GM18858 (cell line): ENCODE results near the gene KIF3A.
A peak's percentile ranks its signal among the peaks of the same experiment; 100 is the strongest.

Source experiments
- ATAC-seq: cut with Tn5 transposase; IDR thresholded peaks from one replicate; pipeline ENCODE4 v1.9.1; 2021; ENCODE audit not compliant: unreplicated experiment

Gene KIF3A

GRCh38 chr5:132679717-132680380 is 57.5 kb downstream of the KIF3A start:
- ATAC-seq, result no peak

GRCh38 chr5:132679166-132679565 is 58.2 kb downstream of the KIF3A start:
- ATAC-seq, result no peak

- ATAC-seq, result no peak
Measured at GRCh38 chr5:132678735-132679134, 58.6 kb downstream of the KIF3A start.

GRCh38 chr5:132677682-132678400 is 59.5 kb downstream of the KIF3A start:
- ATAC-seq, result no peak

GRCh38 chr5:132677191-132677590 is 60.2 kb downstream of the KIF3A start:
- ATAC-seq, result no peak

GRCh38 chr5:132675936-132676689 is 61.2 kb downstream of the KIF3A start:
- ATAC-seq, result no peak

- peak; percentile 73 for ATAC-seq
Measured at GRCh38 chr5:132674671-132675506, 62.5 kb downstream of the KIF3A start.

GRCh38 chr5:132673939-132674630 is 63.3 kb downstream of the KIF3A start, which contains the start of gene IL4:
TSS of gene IL4 (plus strand) at chr5:132673989. CDS start at chr5:132674051, 62 bp downstream.
- no peak for ATAC-seq

GRCh38 chr5:132673488-132673887 is 63.9 kb downstream of the KIF3A start:
- ATAC-seq, result no peak

- no peak for ATAC-seq
Measured at GRCh38 chr5:132671000-132671399, 66.3 kb downstream of the KIF3A start.

- ATAC-seq, result no peak
Measured at GRCh38 chr5:132669966-132670882, 67.1 kb downstream of the KIF3A start.

- ATAC-seq, result no peak
Measured at GRCh38 chr5:132669455-132669820, 67.9 kb downstream of the KIF3A start.

GRCh38 chr5:132668706-132669454 is 68.5 kb downstream of the KIF3A start:
- no peak for ATAC-seq

GRCh38 chr5:132667761-132668705 is 69.3 kb downstream of the KIF3A start:
- no peak for ATAC-seq

- no peak for ATAC-seq
Measured at GRCh38 chr5:132667309-132667708, 70.0 kb downstream of the KIF3A start.

GRCh38 chr5:132666310-132667123 is 70.8 kb downstream of the KIF3A start:
- no peak for ATAC-seq
